Central memory CD4-positive, alpha-beta T cell (primary cell): Measurements from ENCODE around the gene FAHD1.
"Not testable (repeated sequence)": the region's sequence is repeated elsewhere in the genome, so short reads cannot be mapped to it uniquely, and the experiment has no call there.

ENCODE experiments used
- DNase-seq: peaks from one replicate; pipeline ENCODE4 v3.0.0; 2022

FAHD1 gene

GRCh38 chr16:1851793-1852192 lies 24.8 kb downstream of the FAHD1 start:
- no peak for DNase-seq

GRCh38 chr16:1857433-1858097 lies 30.6 kb downstream of the FAHD1 start:
- DNase-seq = no peak

- DNase-seq = no peak
Observed at GRCh38 chr16:1858189-1858865, 31.3 kb downstream of the FAHD1 start.

- no peak for DNase-seq
Observed at GRCh38 chr16:1859650-1860049, 32.6 kb downstream of the FAHD1 start.

GRCh38 chr16:1861730-1862129 lies 34.7 kb downstream of the FAHD1 start:
- no peak for DNase-seq

- no peak for DNase-seq
Observed at GRCh38 chr16:1862394-1862793, 35.4 kb downstream of the FAHD1 start.

- DNase-seq = peak; percentile 18
Observed at GRCh38 chr16:1863681-1864460, 36.9 kb downstream of the FAHD1 start.

GRCh38 chr16:1865902-1866690 lies 39.1 kb downstream of the FAHD1 start:
- no peak for DNase-seq

GRCh38 chr16:1870365-1871082 lies 43.5 kb downstream of the FAHD1 start:
- no peak for DNase-seq

- no peak for DNase-seq
Observed at GRCh38 chr16:1871974-1872635, 45.1 kb downstream of the FAHD1 start, which contains the start of gene MEIOB. Gene MEIOB (minus strand): TSS chr16:1872164. CDS start chr16:1868175, 3,989 bp downstream.

GRCh38 chr16:1874854-1875253 lies 47.8 kb downstream of the FAHD1 start:
- no peak for DNase-seq

- DNase-seq = not testable (repeated sequence)
Observed at GRCh38 chr16:1876066-1876465, 49.1 kb downstream of the FAHD1 start.

- DNase-seq = no peak
Observed at GRCh38 chr16:1876468-1876867, 49.5 kb downstream of the FAHD1 start.

GRCh38 chr16:1877089-1877488 lies 50.1 kb downstream of the FAHD1 start:
- DNase-seq = no peak

GRCh38 chr16:1877804-1878203 lies 50.8 kb downstream of the FAHD1 start:
- DNase-seq = no peak

- DNase-seq = no peak
Observed at GRCh38 chr16:1878256-1878655, 51.2 kb downstream of the FAHD1 start.
